Naive B cell (primary cell): ENCODE measurements around the gene CARMIL1. TPM values are rescaled to one million over a fixed set of nuclear protein-coding genes. Genes with fewer than 3 reads are reported as not detected.
A peak's percentile ranks its signal among the peaks of the same experiment; 100 is the strongest.
"Not testable (repeated sequence)": the region's sequence is repeated elsewhere in the genome, so short reads cannot be mapped to it uniquely, and the experiment has no call there.

Experiments
- ATAC-seq, 2 donors: fragments of 150-1000 bp; cut with Tn5 transposase; 2 replicates each; pipeline ENCODE4 v1.10.0; 2021; ENCODE audit warnings: low read depth in 2 of 2, mild to moderate bottlenecking in 2 of 2, moderate library complexity in 2 of 2
- DNase-seq: peaks from one replicate; pipeline ENCODE4 v3.0.0; 2022
- H3K27ac Mint-ChIP-seq, 6 donors: one replicate each; pipeline ENCODE4 v1.8.0; 2020 to 2022; ENCODE audit warnings: mild to moderate bottlenecking in 6 of 6, mixed read lengths in 6 of 6, moderate library complexity in 5 of 6, inconsistent platforms in 2 of 6
- H3K27me3 Mint-ChIP-seq, 3 donors: one replicate each; pipeline ENCODE4 v1.8.0; 2021 to 2022; ENCODE audit warnings: mixed read lengths in 3 of 3, mild to moderate bottlenecking in 1 of 3
- H3K36me3 Mint-ChIP-seq, 2 donors: one replicate each; pipeline ENCODE4 v1.8.0; 2020 to 2022; ENCODE audit warnings: mixed read lengths in 2 of 2, inconsistent platforms in 1 of 2, mild to moderate bottlenecking in 1 of 2
- H3K4me1 Mint-ChIP-seq, 3 donors: one replicate each; pipeline ENCODE4 v1.8.0; 2020 to 2022; ENCODE audit warnings: mixed read lengths in 3 of 3, inconsistent platforms in 1 of 3, mild to moderate bottlenecking in 1 of 3, moderate library complexity in 1 of 3
- H3K4me3 Mint-ChIP-seq, 8 donors: one replicate each; pipeline ENCODE4 v1.8.0; 2020 to 2022; ENCODE audit warnings: mild to moderate bottlenecking in 8 of 8, mixed read lengths in 8 of 8, moderate library complexity in 8 of 8, inconsistent platforms in 2 of 8
- H3K9me3 Mint-ChIP-seq, 7 donors: one replicate each; pipeline ENCODE4 v1.8.0; 2020 to 2022; ENCODE audit warnings: mixed read lengths in 7 of 7, mild to moderate bottlenecking in 5 of 7, inconsistent platforms in 2 of 7, moderate library complexity in 1 of 7
- polyA plus RNA-seq, 6 donors: library from polyadenylated mRNA; unstranded; fragments of 300-500 nt; fragmentation: Illumina TruSeq; gene quantifications; one replicate each; pipeline ENCODE4 v1.2.3, GENCODE V29; 2021; ENCODE audit warnings: low read depth in 6 of 6

The CARMIL1 gene
- polyA plus RNA-seq, 6 donors from 2014 or later = 0.39 to 7.3 (median 6.3) TPM; not detected in 1

GRCh38 chr6:25424303-25424702, 145.1 kb downstream of the CARMIL1 start:
- no peak for ATAC-seq
- Mint-ChIP-seq H3K4me3 (no peak overlapping the region), H3K4me1 (no peaks in the 10 kb centered on the region), H3K9me3 (peaks cover 0 to 18% (median 3%) of the 10 kb centered on the region in 7 donors), H3K36me3 (peaks cover 8 to 9% of the 10 kb centered on the region in 2 donors), H3K27ac (peak overlapping the region in 2 of 6 donors; percentile 7 to 22), H3K27me3 (no peaks in the 10 kb centered on the region)
- DNase-seq = no peak

DNA sequence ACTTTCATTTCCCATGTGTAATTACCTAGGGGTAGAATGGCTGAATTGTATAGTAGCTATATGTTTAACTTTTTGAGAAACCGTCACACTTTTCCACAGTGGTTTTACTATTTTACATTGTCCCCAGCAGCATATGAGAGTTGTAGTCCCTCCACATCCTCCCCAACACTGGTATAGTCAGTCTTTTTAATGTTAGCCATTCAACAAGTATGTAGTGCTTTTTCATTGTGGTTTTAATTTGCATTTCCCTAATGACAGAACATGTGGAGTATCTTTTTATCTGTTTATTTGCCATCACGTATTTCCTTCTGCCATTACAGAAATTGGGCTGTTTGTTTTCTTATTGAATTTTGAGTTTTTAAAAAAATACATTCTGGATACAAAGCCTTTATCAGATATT, 148.4 kb downstream of the CARMIL1 start:
- ATAC-seq (no peak), DNase-seq (no peak)
- Mint-ChIP-seq H3K27me3 (no peaks in the 10 kb centered on the region), H3K9me3 (no peaks in the 10 kb centered on the region), H3K4me1 (peaks cover 0 to 14% (median 0%) of the 10 kb centered on the region in 3 donors), H3K36me3 (no peaks in the 10 kb centered on the region), H3K4me3 (no peak overlapping the region), H3K27ac (peak overlapping the region in 1 of 6 donors; percentile 34)

GRCh38 chr6:25428758-25429317, 149.7 kb downstream of the CARMIL1 start:
- no peak overlapping the region for H3K4me3 Mint-ChIP-seq
- peaks cover 0 to 14% (median 0%) of the 10 kb centered on the region in 3 donors for H3K4me1 Mint-ChIP-seq
- H3K9me3 Mint-ChIP-seq = no peaks in the 10 kb centered on the region
- ATAC-seq (no peak), DNase-seq (no peak)
- H3K27ac Mint-ChIP-seq = peak overlapping the region in 1 of 6 donors; percentile 44
- no peaks in the 10 kb centered on the region for H3K27me3 Mint-ChIP-seq
- no peaks in the 10 kb centered on the region for H3K36me3 Mint-ChIP-seq

DNA sequence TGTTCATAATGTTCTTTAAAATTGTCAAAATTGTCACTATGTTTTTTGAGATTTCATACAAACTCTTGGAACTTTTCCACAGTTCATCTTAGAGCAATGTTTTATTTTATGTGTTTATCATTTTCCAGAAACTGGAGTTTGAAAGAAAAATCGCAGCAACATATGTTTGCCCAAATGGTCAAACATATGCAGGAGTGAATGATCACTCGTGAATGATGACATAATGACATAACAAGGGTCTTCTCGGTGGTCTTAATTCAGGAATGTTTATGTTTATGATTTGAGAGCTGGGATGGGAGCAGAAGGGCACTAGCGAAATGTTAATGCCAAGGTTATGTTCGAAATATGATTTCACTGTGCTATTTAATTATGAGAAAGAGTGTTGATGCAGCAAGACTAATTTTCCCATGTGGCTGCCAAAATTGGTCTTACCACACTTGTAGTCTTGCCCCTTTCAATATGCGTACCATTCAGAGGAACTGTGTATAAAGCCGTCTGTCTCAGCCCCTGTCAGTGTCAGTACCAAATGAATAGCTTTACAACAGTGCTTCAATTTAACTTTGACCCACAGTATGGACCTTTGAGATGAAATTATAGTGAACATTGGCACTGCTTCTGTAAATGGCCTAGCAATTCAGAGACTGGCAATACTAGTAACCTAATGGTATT, 152.3 kb downstream of the CARMIL1 start:
- no peak overlapping the region for H3K4me3 Mint-ChIP-seq
- H3K4me1 Mint-ChIP-seq = peaks cover 0 to 14% (median 0%) of the 10 kb centered on the region in 3 donors
- H3K36me3 Mint-ChIP-seq = no peaks in the 10 kb centered on the region
- no peaks in the 10 kb centered on the region for H3K27me3 Mint-ChIP-seq
- ATAC-seq = peak in 1 of 2 donors; percentile 28
- no peak for DNase-seq
- peak overlapping the region in 3 of 6 donors; percentile 6 to 81 (median 39) for H3K27ac Mint-ChIP-seq
- no peaks in the 10 kb centered on the region for H3K9me3 Mint-ChIP-seq

GRCh38 chr6:25431975-25432307, 152.8 kb downstream of the CARMIL1 start:
- H3K4me3 Mint-ChIP-seq = no peak overlapping the region
- H3K36me3 Mint-ChIP-seq = no peaks in the 10 kb centered on the region
- peaks cover 0 to 14% (median 0%) of the 10 kb centered on the region in 3 donors for H3K4me1 Mint-ChIP-seq
- H3K9me3 Mint-ChIP-seq = no peaks in the 10 kb centered on the region
- H3K27me3 Mint-ChIP-seq = no peaks in the 10 kb centered on the region
- no peak for DNase-seq
- peak overlapping the region in 1 of 6 donors; percentile 39 for H3K27ac Mint-ChIP-seq
- ATAC-seq = peak in 1 of 2 donors; percentile 25

DNA sequence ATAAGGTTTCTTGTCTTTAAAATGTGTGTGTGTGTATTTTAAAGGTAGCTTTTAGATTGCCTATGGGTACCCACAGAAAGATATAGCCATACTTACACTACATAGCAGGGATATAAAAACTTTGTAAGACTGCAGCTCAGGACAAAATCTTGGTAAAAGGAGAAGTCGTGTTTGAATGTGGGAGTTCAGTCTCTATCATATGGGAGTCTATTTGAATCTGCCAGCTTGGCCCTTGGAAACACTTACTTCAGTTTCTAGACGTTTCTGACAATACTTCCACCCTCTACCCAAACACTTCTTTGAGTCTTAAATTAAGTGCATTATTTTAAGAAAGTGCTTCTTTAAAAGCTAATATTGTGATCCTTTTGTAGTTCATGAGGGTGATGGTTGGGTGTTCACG, 155.7 kb downstream of the CARMIL1 start:
- Mint-ChIP-seq H3K9me3 (no peaks in the 10 kb centered on the region), H3K27me3 (no peaks in the 10 kb centered on the region), H3K4me3 (no peak overlapping the region), H3K4me1 (peaks cover 0 to 14% (median 0%) of the 10 kb centered on the region in 3 donors), H3K36me3 (no peaks in the 10 kb centered on the region), H3K27ac (no peak overlapping the region)
- no peak for DNase-seq
- no peak for ATAC-seq

GRCh38 chr6:25435416-25435985, 156.3 kb downstream of the CARMIL1 start:
- DNase-seq (no peak), ATAC-seq (peak in 1 of 2 donors; percentile 21)
- Mint-ChIP-seq H3K27me3 (no peaks in the 10 kb centered on the region), H3K27ac (peak overlapping the region in 1 of 6 donors; percentile 63), H3K4me3 (no peak overlapping the region), H3K9me3 (no peaks in the 10 kb centered on the region), H3K36me3 (no peaks in the 10 kb centered on the region), H3K4me1 (peaks cover 0 to 14% (median 0%) of the 10 kb centered on the region in 3 donors)

DNA sequence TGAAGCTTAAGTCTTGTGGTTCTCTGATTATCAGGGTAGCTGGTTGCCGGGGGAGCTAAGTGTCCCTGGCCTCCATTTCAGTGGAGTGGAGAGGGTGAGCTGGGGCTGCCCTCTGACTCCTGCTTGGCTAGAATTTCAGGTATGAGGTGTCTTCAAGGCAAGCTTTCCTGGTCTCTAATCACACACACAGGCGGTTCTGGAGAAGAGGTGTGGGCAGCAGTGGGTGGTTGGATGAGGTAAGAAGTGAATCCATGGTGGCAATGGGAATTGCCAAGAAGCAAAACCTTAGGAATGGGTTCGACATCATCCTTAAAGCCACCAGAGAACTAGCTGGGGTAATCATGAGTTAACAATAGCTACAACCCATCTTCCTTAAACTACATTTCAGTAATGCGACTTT, 157.6 kb downstream of the CARMIL1 start:
- Mint-ChIP-seq H3K4me3 (no peak overlapping the region), H3K27me3 (no peaks in the 10 kb centered on the region), H3K4me1 (peaks cover 0 to 5% (median 0%) of the 10 kb centered on the region in 3 donors), H3K27ac (no peak overlapping the region), H3K36me3 (no peaks in the 10 kb centered on the region), H3K9me3 (no peaks in the 10 kb centered on the region)
- ATAC-seq (no peak), DNase-seq (no peak)

DNA sequence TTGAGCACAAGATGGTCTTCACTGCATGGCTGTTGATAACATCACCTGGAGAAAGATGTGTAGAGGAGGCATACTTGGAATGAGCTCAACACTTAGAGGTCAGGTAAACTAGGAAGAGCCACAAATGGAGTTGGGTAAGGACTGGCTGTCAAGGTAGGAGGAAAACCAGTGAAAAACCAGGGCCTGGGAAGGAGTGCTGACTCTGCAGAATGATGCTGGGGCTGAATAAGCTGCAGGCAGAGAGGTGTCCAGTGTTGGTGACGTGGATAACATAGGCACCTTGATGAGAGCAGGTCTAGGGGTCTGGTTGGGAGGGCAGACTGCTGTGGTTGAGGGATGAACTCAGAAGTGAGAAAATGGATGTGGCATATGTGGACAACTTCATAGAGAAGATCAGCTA, 160.2 kb downstream of the CARMIL1 start:
- Mint-ChIP-seq H3K4me1 (peaks cover 0 to 5% (median 4%) of the 10 kb centered on the region in 3 donors), H3K4me3 (no peak overlapping the region), H3K27me3 (no peaks in the 10 kb centered on the region), H3K27ac (no peak overlapping the region), H3K36me3 (no peaks in the 10 kb centered on the region), H3K9me3 (peaks cover 0 to 5% (median 0%) of the 10 kb centered on the region in 7 donors)
- no peak for ATAC-seq
- DNase-seq = no peak

DNA sequence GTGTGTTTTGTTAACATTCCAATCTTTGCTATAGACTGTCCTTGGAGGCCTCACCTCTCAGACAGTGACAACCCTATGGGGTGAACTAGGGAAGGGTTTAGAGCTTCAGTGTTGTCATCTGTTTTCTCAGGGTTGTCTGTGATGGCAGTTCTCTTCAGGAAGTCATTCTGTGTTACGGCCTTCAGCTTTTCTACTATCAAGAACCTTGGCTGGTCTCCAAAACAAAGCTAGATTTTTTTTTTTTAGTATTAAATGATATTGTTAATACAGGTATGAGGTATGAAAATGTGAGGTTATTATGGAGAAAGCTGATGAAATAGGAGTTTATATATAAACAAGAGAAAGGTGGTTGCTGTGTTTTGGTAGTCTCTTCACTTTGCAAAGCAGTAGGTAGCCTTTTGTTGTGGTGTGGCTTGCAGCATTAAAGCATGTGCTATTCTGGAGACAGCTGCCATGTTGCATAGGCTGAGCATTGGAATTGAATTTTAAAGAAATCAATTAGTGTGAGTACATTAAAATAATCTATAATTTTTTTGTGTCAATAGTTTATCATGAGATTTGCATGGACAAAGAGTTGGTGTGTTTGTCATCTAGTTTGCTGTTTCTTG, 162.6 kb downstream of the CARMIL1 start:
- DNase-seq = no peak
- Mint-ChIP-seq H3K9me3 (peaks cover 0 to 21% (median 12%) of the 10 kb centered on the region in 7 donors), H3K27me3 (no peaks in the 10 kb centered on the region), H3K4me3 (no peak overlapping the region), H3K36me3 (peaks cover 8 to 12% of the 10 kb centered on the region in 2 donors), H3K27ac (peak overlapping the region in 2 of 6 donors; percentile 18 to 52), H3K4me1 (peaks cover 3 to 13% (median 7%) of the 10 kb centered on the region in 3 donors)
- ATAC-seq = no peak

DNA sequence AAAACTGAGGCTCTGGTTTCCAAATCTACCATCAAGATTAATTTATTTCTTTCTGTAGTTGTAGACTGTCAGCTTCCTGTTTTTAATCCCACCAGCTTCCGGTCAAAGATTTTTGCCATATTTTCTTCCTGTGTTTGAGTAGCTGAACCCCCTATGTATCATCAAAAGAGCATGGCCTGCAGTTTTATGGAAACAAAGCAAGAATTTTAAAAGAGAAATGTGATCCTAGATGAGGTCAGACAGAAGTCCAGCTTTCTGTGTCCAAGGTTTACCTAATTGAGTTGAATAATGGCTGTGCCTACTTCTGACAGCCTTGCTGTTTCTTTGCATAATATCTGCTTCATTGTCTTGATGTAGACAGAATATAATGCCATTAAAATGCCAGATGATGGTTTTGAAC, 163.7 kb downstream of the CARMIL1 start:
- H3K4me1 Mint-ChIP-seq = peaks cover 4 to 23% (median 7%) of the 10 kb centered on the region in 3 donors
- ATAC-seq = no peak
- no peak for DNase-seq
- peak overlapping the region in 1 of 6 donors; percentile 7 for H3K27ac Mint-ChIP-seq
- peaks cover 4 to 21% (median 12%) of the 10 kb centered on the region in 7 donors for H3K9me3 Mint-ChIP-seq
- peak overlapping the region in 2 of 8 donors; percentile 9 to 17 for H3K4me3 Mint-ChIP-seq
- H3K27me3 Mint-ChIP-seq = no peaks in the 10 kb centered on the region
- peaks cover 8 to 12% of the 10 kb centered on the region in 2 donors for H3K36me3 Mint-ChIP-seq

DNA sequence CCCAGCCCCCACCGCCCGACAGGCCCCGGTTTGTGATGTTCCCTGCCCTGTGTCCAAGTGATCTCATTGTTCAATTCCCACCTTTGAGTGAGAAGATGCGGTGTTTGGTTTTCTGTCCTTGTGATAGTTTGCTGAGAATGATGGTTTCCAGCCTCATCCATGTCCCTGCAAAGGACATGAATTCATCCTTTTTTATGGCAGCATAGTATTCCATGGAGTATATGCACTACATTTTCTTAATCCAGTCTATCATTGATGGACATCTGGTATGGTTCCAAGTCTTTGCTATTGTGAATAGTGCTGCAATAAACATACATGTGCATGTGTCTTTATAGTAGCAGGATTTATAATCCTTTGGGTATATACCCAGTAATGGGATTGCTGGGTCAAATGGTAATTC, 165.3 kb downstream of the CARMIL1 start:
- ATAC-seq, H3K27ac Mint-ChIP-seq, H3K4me3 Mint-ChIP-seq, DNase-seq, H3K27me3 Mint-ChIP-seq: not testable (repeated sequence)
- Mint-ChIP-seq H3K4me1 (peaks cover 7 to 30% (median 10%) of the 10 kb centered on the region in 3 donors), H3K9me3 (peaks cover 4 to 21% (median 12%) of the 10 kb centered on the region in 7 donors), H3K36me3 (peaks cover 8 to 12% of the 10 kb centered on the region in 2 donors)

DNA sequence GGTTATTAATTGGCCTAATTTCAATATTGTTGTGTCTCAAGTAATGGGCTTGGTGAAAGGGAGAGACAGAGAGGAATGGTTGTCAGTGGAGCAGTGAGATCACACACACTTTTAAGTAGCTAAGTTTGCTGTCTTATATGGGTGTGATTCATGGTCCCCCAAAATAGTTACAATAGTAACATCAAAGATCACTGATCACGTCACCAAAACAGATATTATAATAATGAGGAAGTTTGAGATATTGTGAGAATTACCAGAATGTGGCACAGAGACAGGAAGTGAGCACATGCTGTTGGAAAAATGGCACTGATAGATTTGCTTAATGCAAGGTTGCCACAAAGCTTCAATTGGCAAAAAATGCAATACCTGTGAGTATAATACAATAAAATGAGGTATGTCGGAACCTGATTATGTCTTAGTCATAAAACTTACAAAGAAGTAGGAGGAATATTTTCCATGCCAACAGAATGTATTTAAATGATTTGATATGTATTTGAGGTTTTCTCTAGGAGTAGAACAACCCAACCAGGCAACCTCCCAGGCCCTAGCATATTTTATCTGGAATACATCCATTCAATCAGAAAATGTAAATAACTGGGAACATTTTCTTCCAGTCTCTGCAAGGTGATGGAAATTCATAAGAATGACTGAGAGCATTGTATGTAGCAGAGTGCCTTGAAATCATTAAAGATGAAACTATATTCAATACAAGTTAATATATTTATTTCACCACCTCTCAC, 167.8 kb downstream of the CARMIL1 start:
- peak; percentile 37 to 69 for ATAC-seq
- H3K4me3 Mint-ChIP-seq = no peak overlapping the region
- no peak for DNase-seq
- H3K4me1 Mint-ChIP-seq = peaks cover 10 to 35% (median 11%) of the 10 kb centered on the region in 3 donors
- H3K36me3 Mint-ChIP-seq = peaks cover 8 to 12% of the 10 kb centered on the region in 2 donors
- peaks cover 4 to 21% (median 12%) of the 10 kb centered on the region in 7 donors for H3K9me3 Mint-ChIP-seq
- peak overlapping the region in 3 of 6 donors; percentile 41 to 85 (median 44) for H3K27ac Mint-ChIP-seq
- no peaks in the 10 kb centered on the region for H3K27me3 Mint-ChIP-seq
